ENCODE data around the gene ID3. TPM values are rescaled to one million over a fixed set of nuclear protein-coding genes. Genes with fewer than 3 reads are reported as not detected.

The ID3 gene
- total and polyA plus RNA-seq, 9 of the 15 experiments (the other 6 are each of a cell fraction or from before 2014, with no cell fraction given) = 6.8 to 59.8 (median 23.5) TPM

- TF ChIP-seq ILK (tag; IDR thresholded peaks at IDR 0.05; ENCODE audit: borderline replicate concordance, low read depth) (no peak), FOXP1 (CRISPR knock-in tag; IDR thresholded peaks at IDR 0.05) (0 out of 2 replicates have a peak, but pooled peaks have one; percentile 35), MEF2A (IDR thresholded peaks at IDR 0.05; ENCODE audit: control insufficient read depth, low read depth, low read length) (no peak), HCFC1 (IDR thresholded peaks at IDR 0.05; ENCODE audit: low read depth, low read length) (no peak), BCLAF1 (IDR thresholded peaks at IDR 0.05; ENCODE audit: borderline replicate concordance in 1 of 2, control insufficient read depth in 1 of 2, low read depth in 2 of 2, low read length in 1 of 2) (no peak), NFATC3 (IDR thresholded peaks at IDR 0.05) (no peak), CC2D1A (IDR thresholded peaks at IDR 0.05) (no peak; the same call in 1 of the 2 replicates), MAFK (IDR thresholded peaks at IDR 0.05; ENCODE audit: low read length) (no peak; the same call in 1 of the 2 replicates), THAP7 (CRISPR knock-in tag; IDR thresholded peaks at IDR 0.05) (no peak), ZKSCAN1 (IDR thresholded peaks at IDR 0.05; ENCODE audit: low read depth, low read length) (peak; percentile 12; the same call in 1 of the 2 replicates), NR3C1 (CRISPR knock-in tag; IDR thresholded peaks at IDR 0.05) (no peak), ZBTB11 (CRISPR knock-in tag; IDR thresholded peaks at IDR 0.05) (peak in 1 of 3 experiments; percentile 65; a peak in 1 of 6 replicates), ZNF316 (IDR thresholded peaks at IDR 0.05) (no peak), POLR2H (tag; IDR thresholded peaks at IDR 0.05; ENCODE audit: low read depth) (peak; percentile 64), ZNF655 (CRISPR knock-in tag; IDR thresholded peaks at IDR 0.05) (no peak), THAP12 (CRISPR knock-in tag; IDR thresholded peaks at IDR 0.05) (peak; percentile 9; the same call in 1 of the 2 replicates)
Measured at GRCh38 chr1:23558140-23558871, 995 bp downstream of the ID3 start (continued).
